GM23338 (cell line): ENCODE data around the gene TSR3. TPM values are rescaled to one million over a fixed set of nuclear protein-coding genes. Genes with fewer than 3 reads are reported as not detected.

Experiments
- ATAC-seq: fragments of 200-7000 bp; cut with Tn5 transposase; 3 replicates; pipeline ENCODE4 v1.9.1; 2020
- DNase-seq: peaks from one replicate; pipeline ENCODE4 v3.0.0-alpha.2; 2015; ENCODE audit warnings: low spot score
- H2AFZ ChIP-seq: fragments of 200-600 bp; sonication (generic); 2 replicates; pipeline ENCODE4 v1.8.0; 2016; ENCODE audit warnings: antibody characterized with exemption, mild to moderate bottlenecking, moderate library complexity
- H3F3A ChIP-seq: fragments of 200-600 bp; sonication (generic); replicated peaks from 2 replicates; pipeline ENCODE4 v1.8.0; 2017; ENCODE audit warnings: antibody characterized with exemption, mixed run types, low read depth
- H3K27ac ChIP-seq: fragments of 200-600 bp; sonication (generic); 2 replicates; pipeline ENCODE4 v1.6.1; 2016; ENCODE audit warnings: low read depth
- H3K27me3 ChIP-seq: fragments of 200-600 bp; sonication (generic); 2 replicates; pipeline ENCODE4 v1.8.0; 2016; ENCODE audit warnings: mild to moderate bottlenecking, mixed run types, moderate library complexity; ENCODE audit not compliant: insufficient read depth
- H3K36me3 ChIP-seq: fragments of 200-600 bp; sonication (generic); 2 replicates; pipeline ENCODE4 v1.8.0; 2016; ENCODE audit warnings: mild to moderate bottlenecking; ENCODE audit not compliant: insufficient read depth
- H3K4me1 ChIP-seq: fragments of 200-600 bp; sonication (generic); 2 replicates; pipeline ENCODE4 v1.8.0; 2016; ENCODE audit warnings: mild to moderate bottlenecking, moderate library complexity; ENCODE audit not compliant: insufficient read depth
- H3K4me2 ChIP-seq: fragments of 200-600 bp; sonication (generic); 2 replicates; pipeline ENCODE4 v1.7.1; 2017; ENCODE audit warnings: mixed run types
- H3K4me3 ChIP-seq: fragments of 200-600 bp; sonication (generic); 2 replicates; pipeline ENCODE4 v1.6.1; 2016; ENCODE audit warnings: mixed run types
- H3K79me2 ChIP-seq: fragments of 200-600 bp; sonication (generic); replicated peaks from 2 replicates; pipeline ENCODE4 v1.8.0; 2017; ENCODE audit warnings: mild to moderate bottlenecking; ENCODE audit not compliant: insufficient read depth
- H3K9me2 ChIP-seq: fragments of 200-600 bp; sonication (generic); 2 replicates; pipeline ENCODE4 v1.8.0; 2017; ENCODE audit not compliant: insufficient read depth
- H4K20me1 ChIP-seq: fragments of 200-600 bp; sonication (generic); replicated peaks from 2 replicates; pipeline ENCODE4 v1.8.0; 2017; ENCODE audit warnings: mild to moderate bottlenecking; ENCODE audit not compliant: insufficient read depth
- H3K27ac Mint-ChIP-seq: 2 replicates; pipeline ENCODE4 v1.8.0; 2020; ENCODE audit warnings: inconsistent platforms, mild to moderate bottlenecking, moderate library complexity, mixed read lengths
- H3K27me3 Mint-ChIP-seq: 3 replicates; pipeline ENCODE4 v1.8.0; 2022; ENCODE audit warnings: low read depth, mild to moderate bottlenecking, moderate library complexity, mixed read lengths, inconsistent platforms; ENCODE audit not compliant: insufficient read depth, poor library complexity
- H3K36me3 Mint-ChIP-seq: 3 replicates; pipeline ENCODE4 v1.8.0; 2021; ENCODE audit warnings: low read depth, mild to moderate bottlenecking, inconsistent platforms, moderate library complexity, mixed read lengths
- H3K4me1 Mint-ChIP-seq: 3 replicates; pipeline ENCODE4 v1.8.0; 2020; ENCODE audit warnings: mild to moderate bottlenecking, inconsistent platforms, mixed read lengths
- H3K4me3 Mint-ChIP-seq: 3 replicates; pipeline ENCODE4 v1.8.0; 2021; ENCODE audit warnings: moderate library complexity, mild to moderate bottlenecking, inconsistent platforms, mixed read lengths
- H3K9me3 Mint-ChIP-seq: 3 replicates; pipeline ENCODE4 v1.8.0; 2020; ENCODE audit warnings: moderate library complexity, mild to moderate bottlenecking, inconsistent platforms, mixed read lengths
- CREB1 ChIP-seq: fragments of 250-450 bp; sonication (Bioruptor Pico); IDR thresholded peaks from 2 replicates; pipeline ENCODE4 v1.5.0; 2020; ENCODE audit warnings: low read depth, mild to moderate bottlenecking, moderate library complexity
- EZH2 ChIP-seq: fragments of 200-600 bp; sonication (generic); IDR thresholded peaks from one replicate; pipeline ENCODE4 v1.8.0; 2017; ENCODE audit warnings: antibody characterized with exemption, mild to moderate bottlenecking, low read depth; ENCODE audit not compliant: unreplicated experiment
- EZH2phosphoT487 ChIP-seq: fragments of 200-600 bp; sonication (generic); IDR thresholded peaks from one replicate; pipeline ENCODE4 v1.8.1; 2018; ENCODE audit warnings: antibody characterized with exemption; ENCODE audit not compliant: unreplicated experiment
- JUNB ChIP-seq: IDR thresholded peaks from one replicate; pipeline ENCODE4 v1.6.1; 2016; ENCODE audit warnings: antibody characterized with exemption; ENCODE audit not compliant: unreplicated experiment
- NANOG ChIP-seq: IDR thresholded peaks from 2 replicates; pipeline ENCODE4 v1.6.1; 2016; ENCODE audit warnings: antibody characterized with exemption, borderline replicate concordance
- STAT1 ChIP-seq: IDR thresholded peaks from one replicate; pipeline ENCODE4 v1.6.1; 2016; ENCODE audit warnings: antibody characterized with exemption; ENCODE audit not compliant: unreplicated experiment
- ZNF114 ChIP-seq: fragments of 250-450 bp; sonication (Bioruptor Pico); IDR thresholded peaks from 2 replicates; pipeline ENCODE4 v1.5.0; 2020; ENCODE audit warnings: mild to moderate bottlenecking, moderate library complexity
- ZNF331 ChIP-seq: fragments of 250-450 bp; sonication (Bioruptor Pico); IDR thresholded peaks from 2 replicates; pipeline ENCODE4 v1.5.0; 2020; ENCODE audit warnings: low read depth, mild to moderate bottlenecking, moderate library complexity
- polyA plus RNA-seq: library from polyadenylated mRNA; unstranded; fragments of >200 nt; fragmentation: Nextera tagmentation; extraction: Ambion mirVana; gene quantifications from 2 replicates; pipeline ENCODE4 v1.2.1, GENCODE V29; 2016
- total RNA-seq: library from RNA; depleted of rRNA; stranded (reverse); fragments of >200 nt; shearing (Covaris generic); gene quantifications from 2 replicates; pipeline ENCODE4 v1.2.3, GENCODE V29; 2014
- TF ChIP-seq, protein P1 (sequence below): IDR thresholded peaks from 2 replicates; pipeline ENCODE4 v1.6.1; 2016; ENCODE audit warnings: antibody characterized with exemption
- TF ChIP-seq, protein P2 (sequence below): fragments of 250-450 bp; sonication (Bioruptor Pico); IDR thresholded peaks from 2 replicates; pipeline ENCODE4 v1.5.0; 2020; ENCODE audit warnings: mild to moderate bottlenecking, moderate library complexity
- TF ChIP-seq, protein P3 (sequence below): IDR thresholded peaks from one replicate; pipeline ENCODE4 v1.6.1; 2018; ENCODE audit warnings: antibody characterized with exemption; ENCODE audit not compliant: unreplicated experiment

Gene TSR3
- total and polyA plus RNA-seq, 2 experiments from 2014 or later = 58.5 to 97.3 TPM

DNA sequence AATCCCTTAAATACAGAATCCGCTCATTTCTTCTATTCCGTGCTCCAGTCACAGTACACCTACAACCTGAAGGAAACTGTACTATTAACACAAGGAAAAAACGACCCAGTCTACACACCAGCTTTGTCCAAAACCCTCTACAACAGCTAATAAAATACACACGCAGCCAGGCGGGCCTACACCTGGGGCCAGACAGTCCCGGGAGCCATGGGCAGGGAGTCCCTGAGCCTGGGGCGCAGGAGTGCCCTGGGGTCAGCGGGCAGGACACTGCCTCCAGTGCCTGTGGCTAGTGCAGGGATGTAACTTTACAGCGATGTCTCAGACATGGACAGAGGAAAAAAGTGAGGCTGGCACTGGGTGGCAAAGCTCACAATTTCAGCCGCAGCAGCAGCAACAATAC is 28.5 kb upstream of the TSR3 start:
- ATAC-seq (peak; percentile 16), DNase-seq (no peak)
- no peak for TF ChIP-seq NANOG
- TF ChIP-seq JUNB = no peak
- TF ChIP-seq, protein P1, sequence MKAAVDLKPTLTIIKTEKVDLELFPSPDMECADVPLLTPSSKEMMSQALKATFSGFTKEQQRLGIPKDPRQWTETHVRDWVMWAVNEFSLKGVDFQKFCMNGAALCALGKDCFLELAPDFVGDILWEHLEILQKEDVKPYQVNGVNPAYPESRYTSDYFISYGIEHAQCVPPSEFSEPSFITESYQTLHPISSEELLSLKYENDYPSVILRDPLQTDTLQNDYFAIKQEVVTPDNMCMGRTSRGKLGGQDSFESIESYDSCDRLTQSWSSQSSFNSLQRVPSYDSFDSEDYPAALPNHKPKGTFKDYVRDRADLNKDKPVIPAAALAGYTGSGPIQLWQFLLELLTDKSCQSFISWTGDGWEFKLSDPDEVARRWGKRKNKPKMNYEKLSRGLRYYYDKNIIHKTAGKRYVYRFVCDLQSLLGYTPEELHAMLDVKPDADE = no peak
- TF ChIP-seq STAT1 = no peak
- no peak for TF ChIP-seq CREB1 (CRISPR knock-in tag)
- no peak for TF ChIP-seq ZNF331 (CRISPR knock-in tag)
- TF ChIP-seq, protein P2, sequence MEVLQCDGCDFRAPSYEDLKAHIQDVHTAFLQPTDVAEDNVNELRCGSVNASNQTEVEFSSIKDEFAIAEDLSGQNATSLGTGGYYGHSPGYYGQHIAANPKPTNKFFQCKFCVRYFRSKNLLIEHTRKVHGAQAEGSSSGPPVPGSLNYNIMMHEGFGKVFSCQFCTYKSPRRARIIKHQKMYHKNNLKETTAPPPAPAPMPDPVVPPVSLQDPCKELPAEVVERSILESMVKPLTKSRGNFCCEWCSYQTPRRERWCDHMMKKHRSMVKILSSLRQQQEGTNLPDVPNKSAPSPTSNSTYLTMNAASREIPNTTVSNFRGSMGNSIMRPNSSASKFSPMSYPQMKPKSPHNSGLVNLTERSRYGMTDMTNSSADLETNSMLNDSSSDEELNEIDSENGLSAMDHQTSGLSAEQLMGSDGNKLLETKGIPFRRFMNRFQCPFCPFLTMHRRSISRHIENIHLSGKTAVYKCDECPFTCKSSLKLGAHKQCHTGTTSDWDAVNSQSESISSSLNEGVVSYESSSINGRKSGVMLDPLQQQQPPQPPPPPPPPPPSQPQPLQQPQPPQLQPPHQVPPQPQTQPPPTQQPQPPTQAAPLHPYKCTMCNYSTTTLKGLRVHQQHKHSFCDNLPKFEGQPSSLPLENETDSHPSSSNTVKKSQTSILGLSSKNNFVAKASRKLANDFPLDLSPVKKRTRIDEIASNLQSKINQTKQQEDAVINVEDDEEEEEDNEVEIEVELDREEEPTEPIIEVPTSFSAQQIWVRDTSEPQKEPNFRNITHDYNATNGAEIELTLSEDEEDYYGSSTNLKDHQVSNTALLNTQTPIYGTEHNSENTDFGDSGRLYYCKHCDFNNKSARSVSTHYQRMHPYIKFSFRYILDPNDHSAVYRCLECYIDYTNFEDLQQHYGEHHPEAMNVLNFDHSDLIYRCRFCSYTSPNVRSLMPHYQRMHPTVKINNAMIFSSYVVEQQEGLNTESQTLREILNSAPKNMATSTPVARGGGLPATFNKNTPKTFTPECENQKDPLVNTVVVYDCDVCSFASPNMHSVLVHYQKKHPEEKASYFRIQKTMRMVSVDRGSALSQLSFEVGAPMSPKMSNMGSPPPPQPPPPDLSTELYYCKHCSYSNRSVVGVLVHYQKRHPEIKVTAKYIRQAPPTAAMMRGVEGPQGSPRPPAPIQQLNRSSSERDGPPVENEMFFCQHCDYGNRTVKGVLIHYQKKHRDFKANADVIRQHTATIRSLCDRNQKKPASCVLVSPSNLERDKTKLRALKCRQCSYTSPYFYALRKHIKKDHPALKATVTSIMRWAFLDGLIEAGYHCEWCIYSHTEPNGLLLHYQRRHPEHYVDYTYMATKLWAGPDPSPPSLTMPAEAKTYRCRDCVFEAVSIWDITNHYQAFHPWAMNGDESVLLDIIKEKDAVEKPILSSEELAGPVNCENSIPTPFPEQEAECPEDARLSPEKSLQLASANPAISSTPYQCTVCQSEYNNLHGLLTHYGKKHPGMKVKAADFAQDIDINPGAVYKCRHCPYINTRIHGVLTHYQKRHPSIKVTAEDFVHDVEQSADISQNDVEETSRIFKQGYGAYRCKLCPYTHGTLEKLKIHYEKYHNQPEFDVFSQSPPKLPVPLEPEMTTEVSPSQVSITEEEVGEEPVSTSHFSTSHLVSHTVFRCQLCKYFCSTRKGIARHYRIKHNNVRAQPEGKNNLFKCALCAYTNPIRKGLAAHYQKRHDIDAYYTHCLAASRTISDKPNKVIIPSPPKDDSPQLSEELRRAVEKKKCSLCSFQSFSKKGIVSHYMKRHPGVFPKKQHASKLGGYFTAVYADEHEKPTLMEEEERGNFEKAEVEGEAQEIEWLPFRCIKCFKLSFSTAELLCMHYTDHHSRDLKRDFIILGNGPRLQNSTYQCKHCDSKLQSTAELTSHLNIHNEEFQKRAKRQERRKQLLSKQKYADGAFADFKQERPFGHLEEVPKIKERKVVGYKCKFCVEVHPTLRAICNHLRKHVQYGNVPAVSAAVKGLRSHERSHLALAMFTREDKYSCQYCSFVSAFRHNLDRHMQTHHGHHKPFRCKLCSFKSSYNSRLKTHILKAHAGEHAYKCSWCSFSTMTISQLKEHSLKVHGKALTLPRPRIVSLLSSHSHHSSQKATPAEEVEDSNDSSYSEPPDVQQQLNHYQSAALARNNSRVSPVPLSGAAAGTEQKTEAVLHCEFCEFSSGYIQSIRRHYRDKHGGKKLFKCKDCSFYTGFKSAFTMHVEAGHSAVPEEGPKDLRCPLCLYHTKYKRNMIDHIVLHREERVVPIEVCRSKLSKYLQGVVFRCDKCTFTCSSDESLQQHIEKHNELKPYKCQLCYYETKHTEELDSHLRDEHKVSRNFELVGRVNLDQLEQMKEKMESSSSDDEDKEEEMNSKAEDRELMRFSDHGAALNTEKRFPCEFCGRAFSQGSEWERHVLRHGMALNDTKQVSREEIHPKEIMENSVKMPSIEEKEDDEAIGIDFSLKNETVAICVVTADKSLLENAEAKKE = no peak
- TF ChIP-seq, protein P3, sequence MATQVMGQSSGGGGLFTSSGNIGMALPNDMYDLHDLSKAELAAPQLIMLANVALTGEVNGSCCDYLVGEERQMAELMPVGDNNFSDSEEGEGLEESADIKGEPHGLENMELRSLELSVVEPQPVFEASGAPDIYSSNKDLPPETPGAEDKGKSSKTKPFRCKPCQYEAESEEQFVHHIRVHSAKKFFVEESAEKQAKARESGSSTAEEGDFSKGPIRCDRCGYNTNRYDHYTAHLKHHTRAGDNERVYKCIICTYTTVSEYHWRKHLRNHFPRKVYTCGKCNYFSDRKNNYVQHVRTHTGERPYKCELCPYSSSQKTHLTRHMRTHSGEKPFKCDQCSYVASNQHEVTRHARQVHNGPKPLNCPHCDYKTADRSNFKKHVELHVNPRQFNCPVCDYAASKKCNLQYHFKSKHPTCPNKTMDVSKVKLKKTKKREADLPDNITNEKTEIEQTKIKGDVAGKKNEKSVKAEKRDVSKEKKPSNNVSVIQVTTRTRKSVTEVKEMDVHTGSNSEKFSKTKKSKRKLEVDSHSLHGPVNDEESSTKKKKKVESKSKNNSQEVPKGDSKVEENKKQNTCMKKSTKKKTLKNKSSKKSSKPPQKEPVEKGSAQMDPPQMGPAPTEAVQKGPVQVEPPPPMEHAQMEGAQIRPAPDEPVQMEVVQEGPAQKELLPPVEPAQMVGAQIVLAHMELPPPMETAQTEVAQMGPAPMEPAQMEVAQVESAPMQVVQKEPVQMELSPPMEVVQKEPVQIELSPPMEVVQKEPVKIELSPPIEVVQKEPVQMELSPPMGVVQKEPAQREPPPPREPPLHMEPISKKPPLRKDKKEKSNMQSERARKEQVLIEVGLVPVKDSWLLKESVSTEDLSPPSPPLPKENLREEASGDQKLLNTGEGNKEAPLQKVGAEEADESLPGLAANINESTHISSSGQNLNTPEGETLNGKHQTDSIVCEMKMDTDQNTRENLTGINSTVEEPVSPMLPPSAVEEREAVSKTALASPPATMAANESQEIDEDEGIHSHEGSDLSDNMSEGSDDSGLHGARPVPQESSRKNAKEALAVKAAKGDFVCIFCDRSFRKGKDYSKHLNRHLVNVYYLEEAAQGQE = no peak
- no peak for TF ChIP-seq ZNF114 (CRISPR knock-in tag)
- no peak for TF ChIP-seq EZH2phosphoT487
- no peak for TF ChIP-seq EZH2
- Histone ChIP-seq H3K27ac (no peak overlapping the region), H3K27me3 (no peaks in the 10 kb centered on the region), H3K36me3 (no peaks in the 10 kb centered on the region), H3K4me1 (peaks cover 16% of the 10 kb centered on the region), H3K4me2 (peak overlapping the region; percentile 82), H3F3A (peaks cover 4% of the 10 kb centered on the region), H2AFZ (peak overlapping the region; percentile 63), H4K20me1 (peaks cover 6% of the 10 kb centered on the region), H3K4me3 (peak overlapping the region; percentile 86), H3K9me2 (no peaks in the 10 kb centered on the region), H3K79me2 (peaks cover 25% of the 10 kb centered on the region)
- peaks cover 16% of the 10 kb centered on the region for H3K4me1 Mint-ChIP-seq
- H3K27ac Mint-ChIP-seq = peak overlapping the region; percentile 77; the same call in 1 of the 2 replicates
- H3K36me3 Mint-ChIP-seq = peaks cover 5% of the 10 kb centered on the region; the same call in 2 of the 3 replicates
- H3K4me3 Mint-ChIP-seq = peak overlapping the region; percentile 86
- no peaks in the 10 kb centered on the region for H3K9me3 Mint-ChIP-seq
- H3K27me3 Mint-ChIP-seq = peaks cover 10% of the 10 kb centered on the region
